Activated T-cell treated with anti-CD3 and anti-CD28 coated beads for 4 hours (primary cell): Measurements from ENCODE around the gene MID1IP1.

Experiments used
- DNase-seq: peaks from one replicate; pipeline ENCODE4 v3.0.0-alpha.2; 2020

The MID1IP1 gene

DNA sequence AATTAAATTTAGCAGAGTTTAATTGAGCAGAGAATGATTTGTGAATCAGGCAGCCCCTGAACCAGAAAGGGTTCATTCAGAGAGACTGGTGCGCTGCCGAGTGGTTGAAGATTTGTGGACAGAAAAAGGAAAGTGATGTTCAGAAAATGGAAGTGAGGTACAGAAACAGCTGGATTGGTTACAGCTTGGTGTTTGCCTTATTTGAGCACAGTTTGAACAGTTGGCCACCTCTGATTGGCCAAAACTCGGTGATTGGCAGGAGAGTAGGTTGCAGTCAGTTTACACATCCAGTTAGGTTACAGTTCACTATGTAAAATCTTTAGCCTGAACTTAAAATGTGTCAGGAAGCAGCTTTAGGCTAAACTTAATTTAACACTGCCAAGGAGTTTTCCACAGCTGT lies 14.9 kb downstream of the MID1IP1 start:
- DNase-seq: no peak

DNA sequence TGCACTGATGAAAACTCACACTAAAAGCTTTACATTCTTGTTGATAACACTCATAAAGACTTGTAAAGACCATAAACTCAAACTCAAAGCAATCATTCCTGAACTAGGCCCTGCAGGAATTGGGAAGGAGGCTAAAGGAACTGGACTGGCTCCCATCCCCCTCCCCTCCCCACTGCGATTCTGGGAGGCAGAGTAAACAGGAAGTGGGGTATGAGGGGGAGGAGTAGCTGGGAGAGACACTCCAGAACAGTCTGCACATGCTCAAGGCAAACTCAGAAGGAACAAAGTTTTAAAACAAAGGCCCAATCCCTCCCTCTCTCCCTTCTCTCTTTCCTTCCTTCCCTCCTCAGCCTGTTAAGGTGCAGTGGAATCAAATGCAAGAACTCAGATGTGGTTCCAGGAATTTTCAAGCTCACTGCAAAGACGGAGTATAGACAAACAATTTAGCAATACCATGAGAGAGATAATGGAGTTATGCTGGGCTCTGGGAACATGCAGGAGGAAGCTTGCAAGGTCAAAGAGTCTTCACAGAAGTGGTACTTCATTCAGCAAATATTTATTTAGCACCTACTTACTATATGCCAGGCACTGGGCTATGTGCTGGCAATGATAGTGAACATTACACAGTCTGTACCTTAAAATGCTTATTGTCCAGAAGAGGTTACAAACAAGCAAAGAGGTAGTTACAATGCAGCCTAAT lies 15.9 kb downstream of the MID1IP1 start:
- DNase-seq: no peak

DNA sequence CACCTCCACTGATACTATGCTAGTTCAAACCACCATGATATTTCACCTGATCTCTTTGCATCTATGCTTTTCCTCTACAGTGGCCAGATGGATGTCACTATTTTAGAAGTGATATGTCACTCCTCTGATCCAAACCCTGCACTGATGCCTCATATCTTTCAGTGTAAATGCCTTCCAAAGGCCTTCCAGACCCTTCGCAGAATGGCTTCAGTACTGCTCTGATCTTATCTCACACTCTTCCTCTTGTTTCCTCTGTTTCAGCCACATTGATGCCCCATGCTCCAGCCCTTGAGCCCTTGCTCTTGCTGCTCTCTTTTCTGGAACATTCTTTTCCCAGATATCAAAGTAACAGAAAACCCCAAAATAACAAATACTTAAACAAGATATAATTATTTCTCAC lies 17.9 kb downstream of the MID1IP1 start:
- DNase-seq: no peak

DNA sequence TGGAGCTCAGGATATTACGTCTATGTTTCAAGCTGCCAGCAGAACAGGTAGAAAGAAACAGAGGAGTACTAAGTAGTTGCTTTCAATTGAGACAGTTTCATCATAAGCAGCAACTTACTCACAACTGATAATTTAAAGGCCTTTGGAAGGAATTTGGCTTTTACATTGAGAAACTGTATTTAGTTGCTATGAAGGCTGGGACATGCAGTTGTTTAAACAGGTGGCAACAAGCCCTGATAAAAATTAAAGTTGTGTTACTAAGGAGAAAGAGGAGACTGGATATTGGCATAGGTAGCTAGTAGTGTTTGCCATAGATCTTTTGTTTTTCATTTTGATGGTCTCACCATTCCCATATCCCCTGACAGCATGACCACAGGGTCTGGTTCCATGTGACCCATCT lies 18.4 kb downstream of the MID1IP1 start:
- no peak for DNase-seq

DNA sequence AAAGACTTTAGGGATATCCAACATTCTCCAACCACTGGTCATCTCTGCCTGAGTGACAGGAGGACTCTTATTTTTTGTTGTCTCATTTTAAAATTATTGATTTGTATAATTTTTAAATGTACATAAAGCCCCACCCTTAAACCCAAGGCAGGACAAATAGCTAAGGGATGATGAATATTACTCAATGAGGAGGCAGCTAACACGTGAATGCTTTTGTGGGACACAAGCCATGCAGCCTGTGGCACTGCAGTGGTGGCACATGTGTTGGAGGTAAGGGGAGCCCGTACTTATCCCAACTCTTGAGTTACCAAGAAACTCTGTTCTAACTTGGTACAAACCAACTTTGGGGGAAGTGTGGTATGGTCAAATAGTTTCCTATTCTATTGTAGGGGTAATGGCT lies 19.5 kb downstream of the MID1IP1 start:
- no peak for DNase-seq

DNA sequence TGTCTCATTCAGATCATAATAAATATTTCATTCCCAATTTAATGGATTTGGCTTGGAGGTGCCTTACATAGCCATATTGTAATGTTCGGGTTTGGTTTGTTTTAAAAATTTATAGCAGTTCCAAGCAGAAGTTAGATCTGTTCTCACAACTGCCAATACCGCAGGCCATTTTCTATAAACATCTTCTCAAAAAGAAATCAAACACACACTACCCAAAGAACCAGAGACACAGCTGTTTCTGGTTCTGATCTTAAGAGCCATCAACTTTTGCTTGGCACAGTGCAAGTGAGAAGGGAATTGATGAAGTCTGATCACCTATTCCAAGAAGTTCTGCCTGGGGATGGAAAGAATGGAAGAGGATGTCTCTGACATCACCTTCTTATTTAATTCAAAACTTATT lies 22.9 kb downstream of the MID1IP1 start:
- DNase-seq: no peak

DNA sequence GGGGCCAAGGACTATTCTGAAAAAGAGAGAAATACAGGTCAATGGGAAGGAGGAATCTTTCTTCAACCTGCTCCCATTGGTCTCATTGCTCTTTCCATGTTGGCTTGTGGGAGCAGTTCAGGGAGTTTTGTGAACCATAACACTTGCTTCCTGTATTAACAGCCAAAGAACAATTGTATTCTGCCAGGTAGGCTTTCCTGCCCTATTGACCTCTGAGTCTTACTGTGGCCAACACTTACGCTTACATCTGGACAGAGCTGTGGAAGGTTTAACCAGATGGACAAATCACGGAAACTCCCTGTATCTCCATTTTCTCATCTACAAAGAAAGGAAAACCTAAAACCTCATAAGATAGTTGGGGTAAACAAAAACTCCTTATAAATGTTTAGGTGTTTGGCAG lies 30.7 kb downstream of the MID1IP1 start:
- DNase-seq: no peak

DNA sequence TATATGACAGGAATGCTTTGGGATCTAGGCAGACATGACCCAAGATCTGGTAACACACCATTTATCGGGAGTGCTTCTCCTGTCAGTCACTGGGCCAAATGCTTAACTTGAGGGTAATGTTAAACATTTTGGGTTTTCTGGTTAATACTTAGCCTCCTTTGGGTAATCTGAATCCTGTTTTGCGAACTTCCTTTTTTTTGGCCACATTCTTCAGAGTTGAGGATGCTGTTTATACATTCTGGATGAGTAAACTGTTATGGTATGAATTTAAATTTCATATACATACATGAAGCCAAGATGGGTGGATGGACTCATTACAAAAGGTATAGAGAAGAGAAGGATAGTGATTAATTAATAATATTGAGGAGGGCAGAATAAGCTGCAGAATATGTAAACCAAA lies 36.1 kb downstream of the MID1IP1 start:
- no peak for DNase-seq

DNA sequence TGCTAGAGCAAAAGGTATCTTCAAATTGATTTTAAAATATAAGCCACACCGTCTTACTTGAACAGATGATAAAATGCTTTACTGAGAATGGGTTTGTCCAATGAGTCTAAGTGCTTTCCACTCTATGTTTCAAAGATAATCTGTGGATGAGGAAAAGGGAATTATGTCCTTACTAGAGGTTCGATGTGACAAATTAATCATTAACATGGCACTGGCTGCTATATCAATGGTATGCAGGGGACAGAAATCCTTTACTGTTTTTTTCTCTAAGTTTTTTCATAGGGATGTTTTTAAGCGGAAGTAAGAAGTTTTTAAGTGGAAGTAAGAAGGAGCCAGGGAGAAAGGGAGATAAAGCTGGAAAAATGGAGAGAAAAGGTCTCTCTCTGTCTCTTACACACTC lies 38.0 kb downstream of the MID1IP1 start:
- no peak for DNase-seq

DNA sequence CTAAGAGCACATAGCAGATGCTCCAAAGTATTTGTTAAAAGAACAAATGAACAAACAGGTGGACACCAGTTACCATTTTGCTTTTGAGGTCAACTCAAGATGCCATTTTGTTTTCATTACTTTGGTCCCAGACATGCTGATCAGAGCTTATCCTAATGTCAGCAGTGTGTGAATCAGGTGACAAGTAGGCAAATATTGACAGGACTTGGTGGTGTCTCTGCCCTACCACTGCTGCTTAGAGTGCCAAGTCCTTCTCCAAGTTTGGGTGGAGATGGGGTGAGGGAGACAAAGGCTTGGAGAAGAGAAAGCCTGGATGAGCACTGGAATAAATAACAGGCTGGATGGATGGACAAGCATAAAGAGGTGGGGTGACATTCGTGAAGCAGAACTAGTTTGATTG lies 38.7 kb downstream of the MID1IP1 start:
- DNase-seq: no peak

DNA sequence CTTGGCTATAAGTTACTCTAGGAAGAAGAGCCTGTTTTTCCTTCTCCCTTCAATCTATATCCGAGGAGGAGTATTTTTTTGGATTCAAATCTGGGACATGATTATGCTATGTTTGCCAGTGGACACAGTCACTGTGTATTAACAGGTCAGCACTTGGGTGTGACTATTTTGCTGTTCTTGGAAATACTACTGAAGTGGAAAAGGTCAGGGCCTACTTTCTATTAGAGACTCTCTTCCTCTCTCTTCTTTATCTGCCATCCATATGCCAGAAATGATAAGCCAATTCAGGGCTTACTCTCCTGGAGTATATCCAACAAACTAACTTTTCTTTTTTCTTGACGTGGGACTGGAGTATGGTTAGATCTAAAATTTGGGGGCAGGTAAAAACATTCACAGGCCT lies 40.5 kb downstream of the MID1IP1 start:
- no peak for DNase-seq

DNA sequence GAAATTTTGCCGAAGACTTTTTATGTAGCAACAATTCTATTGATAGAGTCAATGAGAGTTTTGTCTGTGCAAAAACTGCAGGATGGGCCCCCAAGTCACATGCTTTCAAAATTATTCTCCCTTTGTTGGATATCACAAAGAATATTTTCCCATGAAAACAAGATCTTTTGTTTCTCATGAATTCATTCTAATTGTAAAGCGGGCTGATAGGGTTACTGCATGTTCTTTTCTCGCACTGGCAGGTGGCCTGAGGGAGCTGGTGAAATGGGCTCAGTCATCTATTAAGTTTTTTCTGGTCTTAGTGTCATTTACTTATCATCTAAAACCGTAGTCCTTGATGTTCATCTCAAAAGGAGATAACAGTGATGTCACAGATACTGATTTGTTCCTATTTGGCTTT lies 44.2 kb downstream of the MID1IP1 start:
- no peak for DNase-seq

DNA sequence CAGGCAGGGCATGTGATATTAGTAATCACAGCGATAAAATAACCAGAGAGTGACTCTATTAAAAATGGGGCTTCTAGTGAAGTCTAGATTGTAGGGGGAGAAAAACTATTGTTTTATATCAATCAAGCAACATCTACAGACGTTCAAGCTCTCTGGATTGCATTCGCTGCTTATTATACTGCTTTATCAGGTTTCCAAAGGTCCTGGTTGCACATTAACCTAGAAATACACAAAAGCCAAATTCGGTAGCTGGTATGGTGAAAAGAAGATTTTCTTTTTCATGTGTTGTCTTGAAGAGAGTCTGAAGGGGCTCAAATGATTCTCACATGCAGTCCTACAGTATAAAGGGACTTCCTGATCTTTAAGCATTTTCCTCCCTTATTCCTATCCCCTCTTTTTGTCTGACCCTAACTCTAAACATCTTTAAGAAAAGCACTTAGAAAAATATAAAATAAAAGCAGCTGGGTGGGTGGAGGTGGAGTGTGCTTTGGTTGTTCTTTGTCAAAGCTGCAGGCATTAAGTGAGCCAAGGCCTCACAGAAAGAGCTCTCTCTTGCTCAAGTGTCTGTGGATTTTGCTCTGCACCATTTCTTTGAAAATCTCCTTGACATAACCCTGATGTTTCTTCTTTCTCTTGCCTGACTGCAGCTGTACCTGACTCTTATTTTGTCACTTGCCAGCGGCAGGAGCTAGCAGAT lies 46.1 kb downstream of the MID1IP1 start:
- no peak for DNase-seq

DNA sequence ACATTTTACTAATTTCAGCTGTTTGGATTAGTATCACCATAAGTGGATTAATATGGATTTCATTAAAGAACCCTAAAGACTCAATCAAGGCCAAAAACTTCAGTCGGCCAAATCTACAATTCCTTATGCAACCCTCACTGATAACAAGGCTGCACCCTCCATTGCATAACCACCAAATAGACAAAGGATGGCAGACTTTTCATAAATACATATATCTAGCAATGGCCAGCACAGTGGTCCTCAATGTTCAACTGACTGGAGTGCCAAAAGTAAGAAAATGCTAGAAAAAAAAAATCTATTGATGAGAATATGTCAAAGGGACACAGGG lies 46.6 kb downstream of the MID1IP1 start:
- DNase-seq: no peak

DNA sequence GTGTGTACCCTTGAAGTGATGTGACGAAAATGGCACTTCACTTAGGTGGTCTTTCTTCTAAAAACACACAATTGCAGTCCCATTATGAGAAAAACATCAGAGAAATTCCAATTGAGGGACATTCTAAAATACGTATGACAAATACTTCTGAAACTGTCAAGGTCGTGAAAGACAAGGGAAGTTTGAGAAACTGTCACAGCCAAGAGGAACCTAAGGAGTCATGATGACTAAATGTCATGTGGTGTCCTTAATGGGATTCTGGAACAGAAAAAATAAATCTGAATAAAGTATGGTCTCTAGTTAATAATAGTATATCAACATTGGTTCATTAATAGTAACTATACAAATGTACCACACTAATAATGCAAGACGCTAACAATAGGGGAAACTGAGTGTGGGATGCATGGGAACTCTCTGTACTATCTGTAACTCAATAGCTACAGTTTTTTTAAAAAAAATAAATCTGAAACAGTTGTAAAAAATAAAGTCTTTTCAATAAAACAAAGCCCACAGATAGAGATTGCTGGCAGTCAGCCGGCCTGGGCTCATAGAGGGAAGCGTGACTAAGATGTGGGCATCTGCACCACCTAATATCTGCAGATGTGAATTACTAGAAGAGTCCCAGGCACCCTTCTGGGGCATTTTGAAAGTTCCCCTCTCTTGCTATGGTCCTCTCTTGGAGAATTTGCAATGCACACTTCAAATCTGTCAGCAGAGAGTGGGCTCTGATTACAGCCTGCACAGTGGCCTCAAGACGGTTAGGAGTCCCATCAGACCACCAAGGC lies 47.6 kb downstream of the MID1IP1 start:
- DNase-seq: no peak

DNA sequence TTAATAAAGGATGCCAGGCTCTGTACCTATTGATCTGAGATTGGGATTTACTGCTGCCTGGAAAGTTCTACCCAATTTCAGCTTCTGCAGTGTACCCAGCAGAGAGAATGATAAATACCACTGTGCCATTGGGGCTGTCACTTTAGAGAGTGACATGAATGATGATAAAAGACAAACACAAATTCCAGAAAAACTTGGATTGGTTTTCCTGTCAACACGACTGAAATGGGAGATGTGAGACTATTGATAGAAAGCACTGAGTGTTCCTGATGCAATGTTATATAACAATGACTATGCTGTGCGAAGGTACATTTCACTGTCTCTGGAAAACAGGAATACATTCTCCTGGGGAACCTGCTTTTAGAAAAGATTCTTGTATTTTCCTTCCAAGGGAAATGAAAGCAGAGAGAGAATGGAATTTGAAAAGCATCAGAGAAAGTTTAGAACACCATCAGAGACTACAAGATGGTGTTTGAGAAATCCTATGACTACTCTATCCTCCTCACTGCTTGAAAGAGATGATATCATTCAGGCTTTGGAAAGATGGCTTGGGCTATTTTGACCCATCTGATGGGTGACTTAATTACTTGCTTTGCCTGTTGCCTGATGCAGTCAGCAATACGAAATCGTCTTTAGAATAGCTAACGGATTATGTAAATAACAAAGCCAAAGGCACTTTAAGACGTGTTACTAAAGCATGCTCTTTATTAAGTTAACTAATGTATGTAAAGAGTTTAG lies 49.7 kb downstream of the MID1IP1 start:
- DNase-seq: no peak

DNA sequence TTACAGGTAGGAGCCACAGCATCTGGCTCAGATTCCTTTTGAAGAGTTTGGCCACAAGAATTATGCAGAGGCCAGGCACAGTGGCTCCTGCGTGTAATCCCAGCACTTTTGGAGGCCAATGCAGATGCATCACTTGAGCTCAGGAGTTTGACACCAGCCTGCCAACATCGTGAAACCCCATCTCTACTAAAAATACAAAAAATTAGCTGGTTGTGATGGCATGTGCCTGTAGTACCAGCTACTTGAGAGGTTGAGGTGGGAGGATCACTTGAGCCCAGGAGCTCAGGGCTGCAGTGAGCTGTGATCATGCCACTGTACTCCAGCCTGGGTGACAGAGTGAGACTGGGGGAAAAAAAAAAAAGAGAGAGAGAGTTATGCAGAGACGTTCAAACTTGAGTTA lies 53.0 kb downstream of the MID1IP1 start:
- no peak for DNase-seq
